HG03342 (cell line): Measurements from ENCODE around the gene SH3RF1.
A peak's percentile ranks its signal among the peaks of the same experiment; 100 is the strongest.
"Not testable (repeated sequence)": the region's sequence is repeated elsewhere in the genome, so short reads cannot be mapped to it uniquely, and the experiment has no call there.

Experiments used
- ATAC-seq: cut with Tn5 transposase; IDR thresholded peaks from one replicate; pipeline ENCODE4 v1.9.1; 2021; ENCODE audit warnings: mild to moderate bottlenecking, moderate library complexity; ENCODE audit not compliant: unreplicated experiment

The SH3RF1 gene

GRCh38 chr4:169202145-169202699 lies 68.5 kb downstream of the SH3RF1 start:
- no peak for ATAC-seq

GRCh38 chr4:169201222-169202144 lies 69.3 kb downstream of the SH3RF1 start:
- peak; percentile 49 for ATAC-seq

- ATAC-seq = no peak
These were observed 70.3 kb downstream of the SH3RF1 start for GRCh38 chr4:169200361-169201030.

GRCh38 chr4:169199184-169199583 lies 71.6 kb downstream of the SH3RF1 start:
- no peak for ATAC-seq

- no peak for ATAC-seq
These were observed 72.6 kb downstream of the SH3RF1 start for GRCh38 chr4:169198167-169198566.

GRCh38 chr4:169197206-169197605 lies 73.5 kb downstream of the SH3RF1 start:
- ATAC-seq = not testable (repeated sequence)

- no peak for ATAC-seq
These were observed 75.7 kb downstream of the SH3RF1 start for GRCh38 chr4:169195032-169195431.

- not testable (repeated sequence) for ATAC-seq
These were observed 80.8 kb downstream of the SH3RF1 start for GRCh38 chr4:169189968-169190367.

GRCh38 chr4:169189372-169189771 lies 81.4 kb downstream of the SH3RF1 start:
- ATAC-seq = peak; percentile 75

- ATAC-seq = no peak
These were observed 82.6 kb downstream of the SH3RF1 start for GRCh38 chr4:169188204-169188603.

GRCh38 chr4:169185133-169185956 lies 85.4 kb downstream of the SH3RF1 start:
- no peak for ATAC-seq

GRCh38 chr4:169184686-169185085 lies 86.1 kb downstream of the SH3RF1 start:
- no peak for ATAC-seq

GRCh38 chr4:169184236-169184635 lies 86.5 kb downstream of the SH3RF1 start:
- ATAC-seq = no peak

- ATAC-seq = no peak
These were observed 87.2 kb downstream of the SH3RF1 start for GRCh38 chr4:169183581-169183980.

GRCh38 chr4:169179609-169180521 lies 90.9 kb downstream of the SH3RF1 start:
- no peak for ATAC-seq

- not testable (repeated sequence) for ATAC-seq
These were observed 92.7 kb downstream of the SH3RF1 start for GRCh38 chr4:169178092-169178491.

GRCh38 chr4:169175476-169175875 lies 95.3 kb downstream of the SH3RF1 start:
- ATAC-seq = no peak

GRCh38 chr4:169175035-169175434 lies 95.7 kb downstream of the SH3RF1 start:
- ATAC-seq = no peak

GRCh38 chr4:169174247-169174646 lies 96.5 kb downstream of the SH3RF1 start:
- ATAC-seq = no peak
